RWPE2 (cell line): ENCODE data around the gene RGPD8.

Experiments used
- ATAC-seq: fragments of 200-7000 bp; cut with Tn5 transposase; 3 replicates; pipeline ENCODE4 v1.9.1; 2021; ENCODE audit warnings: low read depth
- DNase-seq: peaks from one replicate; pipeline ENCODE4 v3.0.0-alpha.2; 2020; ENCODE audit warnings: low spot score
- H3K27ac ChIP-seq: fragments of 450-650 bp; 2 replicates; pipeline ENCODE4 v1.5.1; 2017; ENCODE audit warnings: mild to moderate bottlenecking; ENCODE audit not compliant: poor library complexity, severe bottlenecking
- H3K27me3 ChIP-seq: fragments of 250-450 bp; sonication (Bioruptor Pico); 2 replicates; pipeline ENCODE4 v1.5.1; 2021; ENCODE audit warnings: mild to moderate bottlenecking, moderate library complexity; ENCODE audit not compliant: insufficient read depth, poor library complexity, severe bottlenecking
- H3K36me3 ChIP-seq: fragments of 250-450 bp; sonication (Bioruptor Pico); 2 replicates; pipeline ENCODE4 v1.5.1; 2020; ENCODE audit warnings: low read depth, mild to moderate bottlenecking, moderate library complexity
- H3K4me1 ChIP-seq: fragments of 250-450 bp; sonication (Bioruptor Pico); 2 replicates; pipeline ENCODE4 v1.5.1; 2021; ENCODE audit warnings: mild to moderate bottlenecking, moderate library complexity; ENCODE audit not compliant: insufficient read depth, poor library complexity, severe bottlenecking
- H3K4me3 ChIP-seq: fragments of 250-450 bp; sonication (Bioruptor Pico); 2 replicates; pipeline ENCODE4 v1.5.1; 2021; ENCODE audit warnings: mild to moderate bottlenecking, moderate library complexity; ENCODE audit not compliant: severe bottlenecking
- H3K9me3 ChIP-seq: fragments of 250-450 bp; sonication (Bioruptor Pico); 2 replicates; pipeline ENCODE4 v1.5.1; 2021; ENCODE audit warnings: mild to moderate bottlenecking, moderate library complexity; ENCODE audit not compliant: severe bottlenecking
- CTCF ChIP-seq: fragments of 450-650 bp; IDR thresholded peaks from one replicate; pipeline ENCODE4 v1.5.1; 2017; ENCODE audit warnings: mild to moderate bottlenecking, moderate library complexity; ENCODE audit not compliant: poor library complexity, severe bottlenecking

The RGPD8 gene

GRCh38 chr2:112345030-112346027 lies 88.1 kb downstream of the RGPD8 start:
- no peak for TF ChIP-seq CTCF
- Histone ChIP-seq H3K4me1 (peaks cover 10% of the 10 kb centered on the region), H3K9me3 (no peaks in the 10 kb centered on the region), H3K4me3 (no peak overlapping the region), H3K36me3 (no peaks in the 10 kb centered on the region), H3K27me3 (no peaks in the 10 kb centered on the region), H3K27ac (no peak overlapping the region)
- DNase-seq (no peak), ATAC-seq (no peak)

GRCh38 chr2:112343827-112344585 lies 89.4 kb downstream of the RGPD8 start:
- DNase-seq (no peak), ATAC-seq (no peak)
- no peaks in the 10 kb centered on the region for H3K36me3 ChIP-seq
- no peaks in the 10 kb centered on the region for H3K27me3 ChIP-seq
- H3K9me3 ChIP-seq = no peaks in the 10 kb centered on the region
- no peak overlapping the region for H3K4me3 ChIP-seq
- no peak overlapping the region for H3K27ac ChIP-seq
- peaks cover 18% of the 10 kb centered on the region for H3K4me1 ChIP-seq
- TF ChIP-seq CTCF = no peak

GRCh38 chr2:112342067-112342550 lies 91.3 kb downstream of the RGPD8 start:
- H3K9me3 ChIP-seq = no peaks in the 10 kb centered on the region
- no peak for TF ChIP-seq CTCF
- DNase-seq = no peak
- no peaks in the 10 kb centered on the region for H3K27me3 ChIP-seq
- H3K4me3 ChIP-seq = no peak overlapping the region
- no peak for ATAC-seq
- no peaks in the 10 kb centered on the region for H3K36me3 ChIP-seq
- peak overlapping the region; percentile 51 for H3K27ac ChIP-seq
- H3K4me1 ChIP-seq = peaks cover 18% of the 10 kb centered on the region

- Histone ChIP-seq H3K27ac (peak overlapping the region; percentile 51), H3K36me3 (no peaks in the 10 kb centered on the region), H3K4me1 (peaks cover 18% of the 10 kb centered on the region), H3K4me3 (no peak overlapping the region), H3K27me3 (no peaks in the 10 kb centered on the region), H3K9me3 (no peaks in the 10 kb centered on the region)
- TF ChIP-seq CTCF = no peak
- ATAC-seq = peak; percentile 82
- no peak for DNase-seq
Observed at GRCh38 chr2:112340475-112341267, 92.8 kb downstream of the RGPD8 start.
